B cell (primary cell): ENCODE data around the gene GPR183. TPM values are rescaled to one million over a fixed set of nuclear protein-coding genes. Genes with fewer than 3 reads are reported as not detected.

Source experiments
- ATAC-seq: fragments of 200-7000 bp; cut with Tn5 transposase; one replicate; pipeline ENCODE4 v1.10.0; 2021; ENCODE audit warnings: low read depth, mild to moderate bottlenecking, moderate number of reproducible peaks, moderate library complexity
- CTCF ChIA-PET: fragments of 350-600 bp; sonication (Branson Sonifier 250); formaldehyde crosslinking; loops from one replicate; lab custom pipeline; 2021; ENCODE audit warnings: antibody characterized with exemption, inconsistent platforms; lab: Charles Lee
- POLR2A ChIA-PET: fragments of 350-600 bp; sonication (Branson Sonifier 250); formaldehyde crosslinking; loops from one replicate; lab custom pipeline; 2021; ENCODE audit warnings: antibody characterized with exemption; lab: Charles Lee
- DNase-seq: peaks from one replicate; pipeline ENCODE4 v3.0.0; 2013
- H2AFZ ChIP-seq: 2 replicates; pipeline ENCODE4 v1.6.1; 2012; ENCODE audit warnings: mild to moderate bottlenecking, low read depth, low read length; ENCODE audit not compliant: insufficient read depth, poor library complexity, severe bottlenecking
- H3K27ac ChIP-seq, 2 donors: 1 replicate in 1 of 2; 2 replicates in 1 of 2; pipeline ENCODE4 v1.5.1; 2012 to 2013; ENCODE audit warnings: low read length in 2 of 2, mild to moderate bottlenecking in 2 of 2, moderate library complexity in 1 of 2
- H3K27me3 ChIP-seq, 4 experiments: fragments of 200-600 bp in 1 of 4; sonication (generic) in 1 of 4; replicated peaks in 1 of 4; 1 replicate in 2 of 4; 2 replicates in 2 of 4; pipeline versions ENCODE4 v1.6.1 to v1.7.0; 2013 to 2016; ENCODE audit warnings: low read length in 3 of 4, mild to moderate bottlenecking in 2 of 4, mixed read lengths in 1 of 4, moderate library complexity in 1 of 4; ENCODE audit not compliant: insufficient read depth in 4 of 4, control insufficient read depth in 3 of 4; ENCODE audit errors: control extremely low read depth in 1 of 4
- H3K36me3 ChIP-seq, 2 experiments: replicated peaks in 1 of 2; 1 replicate in 1 of 2; 2 replicates in 1 of 2; pipeline versions ENCODE4 v1.6.1 to v1.7.1; 2013; ENCODE audit warnings: low read length in 1 of 2; ENCODE audit not compliant: insufficient read depth in 2 of 2, control insufficient read depth in 1 of 2; ENCODE audit errors: control extremely low read depth in 1 of 2, extremely low read depth in 1 of 2
- H3K4me1 ChIP-seq, 2 donors: fragments of 200-600 bp in 1 of 2; sonication (generic) in 1 of 2; 1 replicate in 1 of 2; 2 replicates in 1 of 2; pipeline versions ENCODE4 v1.5.1 to v1.6.1; 2013 to 2017; ENCODE audit warnings: low read length in 2 of 2; ENCODE audit not compliant: control insufficient read depth in 2 of 2, insufficient read depth in 2 of 2
- H3K4me2 ChIP-seq: replicated peaks from 2 replicates; pipeline ENCODE3; 2012; ENCODE audit warnings: mild to moderate bottlenecking, low read depth, low read length; ENCODE audit not compliant: poor library complexity, severe bottlenecking
- H3K4me3 ChIP-seq, 5 experiments: fragments of 200-600 bp in 1 of 5; sonication (generic) in 1 of 5; 1 replicate in 3 of 5; 2 replicates in 2 of 5; pipeline versions ENCODE4 v1.5.1 to v1.7.0; 2011 to 2016; ENCODE audit warnings: low read length in 4 of 5, mild to moderate bottlenecking in 4 of 5, low read depth in 2 of 5, control low read depth in 1 of 5, moderate library complexity in 1 of 5; ENCODE audit not compliant: insufficient read depth in 1 of 5; ENCODE audit errors: control extremely low read depth in 1 of 5, extremely low read depth in 1 of 5
- H3K79me2 ChIP-seq: fragments of 200-600 bp; sonication (generic); one replicate; pipeline ENCODE4 v1.6.0; 2016; ENCODE audit warnings: low read length; ENCODE audit not compliant: control insufficient read depth, insufficient read depth
- H3K9ac ChIP-seq: fragments of 200-600 bp; sonication (generic); 2 replicates; pipeline ENCODE4 v1.6.1; 2017; ENCODE audit warnings: mild to moderate bottlenecking, low read length, moderate library complexity
- H3K9me3 ChIP-seq, 3 donors: one replicate each; pipeline versions ENCODE4 v1.6.1 to v1.7.1; 2013; ENCODE audit warnings: low read length in 2 of 3; ENCODE audit not compliant: control insufficient read depth in 2 of 3, insufficient read depth in 1 of 3; ENCODE audit errors: control extremely low read depth in 1 of 3
- H4K20me1 ChIP-seq: 2 replicates; pipeline ENCODE4 v1.6.0; 2012; ENCODE audit warnings: mild to moderate bottlenecking, low read length; ENCODE audit not compliant: insufficient read depth, control insufficient read depth, poor library complexity, severe bottlenecking
- H3K27ac Mint-ChIP-seq: one replicate; pipeline ENCODE4 v1.8.0; 2021; ENCODE audit warnings: mixed read lengths
- H3K27me3 Mint-ChIP-seq: one replicate; pipeline ENCODE4 v1.8.0; 2021; ENCODE audit warnings: mixed read lengths
- H3K4me1 Mint-ChIP-seq: one replicate; pipeline ENCODE4 v1.8.0; 2021; ENCODE audit warnings: mixed read lengths
- H3K4me3 Mint-ChIP-seq: one replicate; pipeline ENCODE4 v1.8.0; 2021; ENCODE audit warnings: mixed read lengths
- H3K9me3 Mint-ChIP-seq: one replicate; pipeline ENCODE4 v1.8.0; 2022; ENCODE audit warnings: mixed read lengths; ENCODE audit not compliant: insufficient read depth
- CTCF ChIP-seq: fragments of 200-600 bp; IDR thresholded peaks from one replicate; pipeline ENCODE4 v1.8.0; 2022; ENCODE audit warnings: antibody characterized with exemption, mild to moderate bottlenecking
- EZH2 ChIP-seq: IDR thresholded peaks from 2 replicates; pipeline ENCODE4 v1.6.1; 2012; ENCODE audit warnings: borderline replicate concordance, low read depth, mild to moderate bottlenecking, moderate library complexity, low read length; ENCODE audit not compliant: insufficient read depth, poor library complexity, severe bottlenecking
- WGBS: methylation state at CpG from one replicate; pipeline ENCODE4 v1.1.5; 2013; ENCODE audit warnings: missing lambda C conversion rate; ENCODE audit not compliant: insufficient coverage; 5-methylcytosine and 5-hydroxymethylcytosine counted together
- intact Hi-C: fragments of 100-400 bp; cut with micrococcal nuclease; formaldehyde crosslinking; loops from one replicate; pipeline ENCODE4 v1.10.0; 2022
- polyA plus RNA-seq: library from polyadenylated mRNA; depleted of rRNA; stranded (reverse); fragments of >200 nt; gene quantifications from 2 replicates; pipeline ENCODE4 v1.2.3, GENCODE V29; 2012
- total RNA-seq, 2 donors: library from RNA; stranded (reverse); fragments of 120-200 nt in 1 of 2; gene quantifications; 1 replicate in 1 of 2; 2 replicates in 1 of 2; pipeline versions ENCODE4 v1.2.3 to v1.2.4, GENCODE V29; 2013 to 2022

Gene GPR183
- total and polyA plus RNA-seq, 2 donors (not counting 1 experiment from before 2014, with no cell fraction given): 150 to 256 TPM

DNA sequence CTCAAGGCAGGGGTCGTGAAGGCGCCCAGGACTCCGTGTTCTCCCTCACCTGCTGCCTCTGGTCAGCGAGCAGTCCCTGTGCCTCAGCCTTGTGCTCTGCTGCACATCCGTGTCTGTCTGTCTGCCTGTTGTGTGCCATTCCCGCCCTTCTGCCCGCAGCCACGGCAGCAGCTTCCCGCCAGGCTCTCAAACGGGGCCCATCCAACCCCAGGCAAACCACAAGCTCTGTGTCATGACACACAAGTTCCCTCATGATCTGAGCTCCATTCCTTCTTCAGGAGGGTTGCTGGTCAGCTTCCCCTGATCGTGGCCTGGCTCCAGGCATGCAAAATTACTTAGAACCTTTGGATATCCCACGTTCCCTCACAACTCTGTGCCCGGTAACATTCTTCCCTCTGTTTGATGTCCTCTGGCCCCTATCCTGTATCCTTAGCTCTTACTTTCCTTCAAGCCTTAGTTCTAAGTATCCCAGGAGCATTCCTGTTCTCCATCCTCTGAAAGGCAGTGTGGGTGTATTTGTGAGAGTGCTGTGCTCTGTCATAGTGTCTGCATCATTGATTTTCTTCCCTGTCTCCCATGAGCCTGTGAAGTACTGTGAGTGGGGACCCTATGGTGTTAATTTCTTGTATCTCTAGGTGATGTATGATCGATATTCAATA is 3.2 kb downstream of the GPR183 start:
- Histone ChIP-seq H3K4me1 (peaks cover 72 to 73% of the 10 kb centered on the region in 2 donors), H3K27ac (peak overlapping the region; percentile 78 to 87), H3K4me2 (peak overlapping the region; percentile 68), H3K27me3 (no peaks in the 10 kb centered on the region), H3K79me2 (peaks cover 99% of the 10 kb centered on the region), H3K9me3 (no peaks in the 10 kb centered on the region), H3K9ac (peak overlapping the region; percentile 80), H3K36me3 (peaks cover 0 to 45% of the 10 kb centered on the region in 2 experiments), H2AFZ (no peak overlapping the region), H4K20me1 (no peaks in the 10 kb centered on the region), H3K4me3 (peak overlapping the region in 4 of 5 experiments; percentile 45 to 95 (median 70))
- no peak for ATAC-seq
- TF ChIP-seq CTCF (no peak), EZH2 (no peak)
- Mint-ChIP-seq H3K27me3 (no peaks in the 10 kb centered on the region), H3K4me3 (peak overlapping the region; percentile 94), H3K9me3 (no peaks in the 10 kb centered on the region), H3K27ac (peak overlapping the region; percentile 79), H3K4me1 (peaks cover 69% of the 10 kb centered on the region)
- ChIA-PET CTCF (interaction anchor here (0.5 to 13.9 kb wide), 15 partner anchors 9 to 302 kb away, joined by 3 to 206 read pairs (median 4); no protein-coding TSS in a partner anchor), POLR2A (interaction anchor here (0.8 to 1.0 kb wide), 2 partner anchors 34 to 69 kb away, joined by 3 to 4 read pairs; no protein-coding TSS in a partner anchor)
- no peak for DNase-seq
- WGBS: 59% methylated on average over 13 of the region's 14 CpGs
- intact Hi-C loops: loop anchor here (10.0 kb wide), 1 partner anchor 131 kb away; no protein-coding TSS in a partner anchor
